HEK293 (cell line): ENCODE data around the gene CBS.

Source experiments
- ATF2 ChIP-seq: fragments of 450-650 bp; formaldehyde crosslinking; IDR thresholded peaks from 2 replicates; pipeline ENCODE4 v1.5.1; 2016; ENCODE audit warnings: missing biosample characterization, missing genetic modification characterization, low read depth
- CTCF ChIP-seq: fragments of 450-650 bp; formaldehyde crosslinking; IDR thresholded peaks from 2 replicates; pipeline ENCODE4 v1.5.1; 2016; ENCODE audit warnings: missing biosample characterization, missing genetic modification characterization
- MYNN ChIP-seq: fragments of 450-650 bp; formaldehyde crosslinking; IDR thresholded peaks from 2 replicates; pipeline ENCODE4 v1.5.1; 2016; ENCODE audit warnings: missing biosample characterization, missing genetic modification characterization, borderline replicate concordance
- SP2 ChIP-seq: fragments of 450-650 bp; formaldehyde crosslinking; IDR thresholded peaks from 2 replicates; pipeline ENCODE4 v1.5.1; 2016; ENCODE audit warnings: missing biosample characterization, missing genetic modification characterization
- TCF7L2 ChIP-seq: IDR thresholded peaks from 2 replicates; pipeline ENCODE4 v1.6.1; 2011; ENCODE audit warnings: low read depth, mild to moderate bottlenecking, inconsistent platforms, low read length, moderate library complexity, borderline replicate concordance
- ZBTB26 ChIP-seq: fragments of 450-650 bp; formaldehyde crosslinking; optimal IDR thresholded peaks from 2 replicates; pipeline ENCODE3; 2016; ENCODE audit warnings: missing biosample characterization, mild to moderate bottlenecking, missing genetic modification characterization
- ZBTB44 ChIP-seq: fragments of 450-650 bp; IDR thresholded peaks from 2 replicates; pipeline ENCODE4 v1.5.1; 2018; ENCODE audit warnings: missing biosample characterization, mild to moderate bottlenecking, missing genetic modification characterization
- ZBTB48 ChIP-seq: fragments of 450-650 bp; formaldehyde crosslinking; IDR thresholded peaks from 2 replicates; pipeline ENCODE4 v1.5.1; 2016; ENCODE audit warnings: missing biosample characterization, missing genetic modification characterization
- ZFHX2 ChIP-seq: fragments of 450-650 bp; formaldehyde crosslinking; conservative IDR thresholded peaks from 2 replicates; pipeline ENCODE4 v1.5.1; 2016; ENCODE audit warnings: missing biosample characterization, missing genetic modification characterization
- ZNF214 ChIP-seq: fragments of 450-650 bp; formaldehyde crosslinking; IDR thresholded peaks from 2 replicates; pipeline ENCODE4 v1.5.1; 2017; ENCODE audit warnings: missing biosample characterization, mild to moderate bottlenecking, missing genetic modification characterization, borderline replicate concordance
- ZNF677 ChIP-seq: fragments of 450-650 bp; IDR thresholded peaks from 2 replicates; pipeline ENCODE4 v1.5.0; 2018; ENCODE audit warnings: missing biosample characterization, mild to moderate bottlenecking, missing genetic modification characterization, moderate library complexity
- ZNF701 ChIP-seq: fragments of 450-650 bp; formaldehyde crosslinking; IDR thresholded peaks from 2 replicates; pipeline ENCODE4 v1.5.1; 2016; ENCODE audit warnings: missing biosample characterization, missing genetic modification characterization
- ZNF707 ChIP-seq: fragments of 450-650 bp; formaldehyde crosslinking; IDR thresholded peaks from 2 replicates; pipeline ENCODE4 v1.5.1; 2016; ENCODE audit warnings: missing biosample characterization, missing genetic modification characterization

- TF ChIP-seq ZFHX2 (tag by site-specific recombination) (no peak), ZNF701 (no peak), CTCF (tag by site-specific recombination) (no peak), MYNN (no peak), TCF7L2 (no peak), ZNF707 (tag by site-specific recombination) (no peak), ZNF677 (tag by site-specific recombination) (no peak), ZBTB44 (no peak), SP2 (no peak), ZNF214 (tag by site-specific recombination) (no peak), ATF2 (no peak), ZBTB48 (no peak), ZBTB26 (tag by site-specific recombination) (no peak)
Measured at GRCh38 chr21:43027846-43028731, 47.5 kb downstream of the CBS start.
